ENCODE measurements around the gene SLC38A10. TPM values are rescaled to one million over a fixed set of nuclear protein-coding genes. Genes with fewer than 3 reads are reported as not detected.

SLC38A10 gene
- polyA plus RNA-seq, 1 donor from 2014 or later: 37.4 TPM

- H3K27me3 ChIP-seq (ENCODE audit: insufficient read depth, low read depth, low read length): no peaks in the 10 kb centered on the region
- H3K79me2 ChIP-seq (replicated peaks; ENCODE audit: insufficient read depth, low read length): no peaks in the 10 kb centered on the region
- H3K4me2 ChIP-seq (ENCODE audit: low read length): no peak overlapping the region
- H3K9ac ChIP-seq (ENCODE audit: low read length): no peak overlapping the region
- H3K36me3 ChIP-seq (ENCODE audit: insufficient read depth, low read length): no peaks in the 10 kb centered on the region
- TF ChIP-seq EZH2 (IDR thresholded peaks at IDR 0.05; ENCODE audit: borderline replicate concordance, insufficient read depth, low read length, poor library complexity, severe bottlenecking) (no peak), EP300 (conservative IDR thresholded peaks at IDR 0.05; ENCODE audit: poor library complexity, severe bottlenecking) (no peak), MXI1 (conservative IDR thresholded peaks at IDR 0.05; ENCODE audit: poor library complexity, severe bottlenecking) (no peak), POLR2AphosphoS5 (IDR thresholded peaks at IDR 0.05) (no peak), TAF1 (IDR thresholded peaks at IDR 0.05; ENCODE audit: low read depth) (no peak), CTCF (IDR thresholded peaks at IDR 0.05; ENCODE audit: poor library complexity, severe bottlenecking) (no peak)
- TF ChIP-seq, protein P1, sequence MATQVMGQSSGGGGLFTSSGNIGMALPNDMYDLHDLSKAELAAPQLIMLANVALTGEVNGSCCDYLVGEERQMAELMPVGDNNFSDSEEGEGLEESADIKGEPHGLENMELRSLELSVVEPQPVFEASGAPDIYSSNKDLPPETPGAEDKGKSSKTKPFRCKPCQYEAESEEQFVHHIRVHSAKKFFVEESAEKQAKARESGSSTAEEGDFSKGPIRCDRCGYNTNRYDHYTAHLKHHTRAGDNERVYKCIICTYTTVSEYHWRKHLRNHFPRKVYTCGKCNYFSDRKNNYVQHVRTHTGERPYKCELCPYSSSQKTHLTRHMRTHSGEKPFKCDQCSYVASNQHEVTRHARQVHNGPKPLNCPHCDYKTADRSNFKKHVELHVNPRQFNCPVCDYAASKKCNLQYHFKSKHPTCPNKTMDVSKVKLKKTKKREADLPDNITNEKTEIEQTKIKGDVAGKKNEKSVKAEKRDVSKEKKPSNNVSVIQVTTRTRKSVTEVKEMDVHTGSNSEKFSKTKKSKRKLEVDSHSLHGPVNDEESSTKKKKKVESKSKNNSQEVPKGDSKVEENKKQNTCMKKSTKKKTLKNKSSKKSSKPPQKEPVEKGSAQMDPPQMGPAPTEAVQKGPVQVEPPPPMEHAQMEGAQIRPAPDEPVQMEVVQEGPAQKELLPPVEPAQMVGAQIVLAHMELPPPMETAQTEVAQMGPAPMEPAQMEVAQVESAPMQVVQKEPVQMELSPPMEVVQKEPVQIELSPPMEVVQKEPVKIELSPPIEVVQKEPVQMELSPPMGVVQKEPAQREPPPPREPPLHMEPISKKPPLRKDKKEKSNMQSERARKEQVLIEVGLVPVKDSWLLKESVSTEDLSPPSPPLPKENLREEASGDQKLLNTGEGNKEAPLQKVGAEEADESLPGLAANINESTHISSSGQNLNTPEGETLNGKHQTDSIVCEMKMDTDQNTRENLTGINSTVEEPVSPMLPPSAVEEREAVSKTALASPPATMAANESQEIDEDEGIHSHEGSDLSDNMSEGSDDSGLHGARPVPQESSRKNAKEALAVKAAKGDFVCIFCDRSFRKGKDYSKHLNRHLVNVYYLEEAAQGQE (IDR thresholded peaks at IDR 0.05; ENCODE audit: borderline replicate concordance): no peak
- H3K9me2 ChIP-seq (ENCODE audit: insufficient read depth, low read length): no peaks in the 10 kb centered on the region
- no peak overlapping the region for H3K4me3 ChIP-seq (ENCODE audit: low read length)
- H3K27ac ChIP-seq (ENCODE audit: low read length): no peak overlapping the region
- H3K9me3 ChIP-seq (ENCODE audit: low read length): no peaks in the 10 kb centered on the region
- no peaks in the 10 kb centered on the region for H3F3A ChIP-seq (ENCODE audit: insufficient read depth, low read length, poor library complexity, severe bottlenecking)
- no peak overlapping the region for H2AFZ ChIP-seq (ENCODE audit: low read depth, low read length)
- no peaks in the 10 kb centered on the region for H4K20me1 ChIP-seq (ENCODE audit: insufficient read depth)
Measured at GRCh38 chr17:81304196-81305015, 9.3 kb upstream of the SLC38A10 start.

DNA sequence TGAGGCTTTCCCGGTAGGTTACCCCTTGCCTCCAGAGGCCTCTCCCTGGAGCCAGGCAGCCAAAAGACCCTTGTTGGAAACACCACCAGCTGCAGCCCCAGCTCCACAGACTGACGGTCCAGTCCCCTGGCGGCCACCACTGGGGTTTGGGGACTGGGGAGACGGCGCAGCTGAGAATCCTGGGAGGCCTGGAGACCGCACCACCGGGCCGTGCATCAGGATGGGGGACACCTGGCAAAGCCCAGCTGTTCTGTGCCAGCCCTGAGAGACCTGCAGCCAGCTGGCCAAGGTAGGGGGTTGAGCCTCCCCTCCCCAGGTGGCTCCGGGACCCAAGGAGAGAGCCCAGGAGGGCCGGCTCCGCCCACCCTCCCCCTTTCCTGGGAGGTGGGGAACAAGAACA, 8.3 kb upstream of the SLC38A10 start:
- no peaks in the 10 kb centered on the region for H3F3A ChIP-seq (ENCODE audit: insufficient read depth, low read length, poor library complexity, severe bottlenecking)
- H3K27ac ChIP-seq (ENCODE audit: low read length): no peak overlapping the region
- H3K4me3 ChIP-seq (ENCODE audit: low read length): no peak overlapping the region
- no peaks in the 10 kb centered on the region for H3K27me3 ChIP-seq (ENCODE audit: insufficient read depth, low read depth, low read length)
- no peaks in the 10 kb centered on the region for H3K9me3 ChIP-seq (ENCODE audit: low read length)
- no peaks in the 10 kb centered on the region for H3K36me3 ChIP-seq (ENCODE audit: insufficient read depth, low read length)
- TF ChIP-seq POLR2AphosphoS5 (IDR thresholded peaks at IDR 0.05) (no peak), TAF1 (IDR thresholded peaks at IDR 0.05; ENCODE audit: low read depth) (no peak), EP300 (conservative IDR thresholded peaks at IDR 0.05; ENCODE audit: poor library complexity, severe bottlenecking) (no peak), SMC3 (conservative IDR thresholded peaks at IDR 0.05; ENCODE audit: poor library complexity) (no peak), RAD21 (conservative IDR thresholded peaks at IDR 0.05) (no peak), MXI1 (conservative IDR thresholded peaks at IDR 0.05; ENCODE audit: poor library complexity, severe bottlenecking) (no peak), CTCF (IDR thresholded peaks at IDR 0.05; ENCODE audit: poor library complexity, severe bottlenecking) (no peak), EZH2 (IDR thresholded peaks at IDR 0.05; ENCODE audit: borderline replicate concordance, insufficient read depth, low read length, poor library complexity, severe bottlenecking) (no peak)
- TF ChIP-seq, protein P1 (IDR thresholded peaks at IDR 0.05; ENCODE audit: borderline replicate concordance): no peak
- H4K20me1 ChIP-seq (ENCODE audit: insufficient read depth): no peaks in the 10 kb centered on the region
- H3K9me2 ChIP-seq (ENCODE audit: insufficient read depth, low read length): no peaks in the 10 kb centered on the region
- no peak overlapping the region for H3K4me2 ChIP-seq (ENCODE audit: low read length)
- no peak overlapping the region for H2AFZ ChIP-seq (ENCODE audit: low read depth, low read length)
- no peak overlapping the region for H3K9ac ChIP-seq (ENCODE audit: low read length)
- H3K79me2 ChIP-seq (replicated peaks; ENCODE audit: insufficient read depth, low read length): no peaks in the 10 kb centered on the region
